LNCAP (cell line): ENCODE data around the gene KCNG2.

Experiments
- TF ChIP-seq, protein P1 (sequence below): fragments of 450-650 bp; IDR thresholded peaks from 2 replicates; pipeline ENCODE4 v1.5.1; 2017; ENCODE audit warnings: mild to moderate bottlenecking

Gene KCNG2

DNA sequence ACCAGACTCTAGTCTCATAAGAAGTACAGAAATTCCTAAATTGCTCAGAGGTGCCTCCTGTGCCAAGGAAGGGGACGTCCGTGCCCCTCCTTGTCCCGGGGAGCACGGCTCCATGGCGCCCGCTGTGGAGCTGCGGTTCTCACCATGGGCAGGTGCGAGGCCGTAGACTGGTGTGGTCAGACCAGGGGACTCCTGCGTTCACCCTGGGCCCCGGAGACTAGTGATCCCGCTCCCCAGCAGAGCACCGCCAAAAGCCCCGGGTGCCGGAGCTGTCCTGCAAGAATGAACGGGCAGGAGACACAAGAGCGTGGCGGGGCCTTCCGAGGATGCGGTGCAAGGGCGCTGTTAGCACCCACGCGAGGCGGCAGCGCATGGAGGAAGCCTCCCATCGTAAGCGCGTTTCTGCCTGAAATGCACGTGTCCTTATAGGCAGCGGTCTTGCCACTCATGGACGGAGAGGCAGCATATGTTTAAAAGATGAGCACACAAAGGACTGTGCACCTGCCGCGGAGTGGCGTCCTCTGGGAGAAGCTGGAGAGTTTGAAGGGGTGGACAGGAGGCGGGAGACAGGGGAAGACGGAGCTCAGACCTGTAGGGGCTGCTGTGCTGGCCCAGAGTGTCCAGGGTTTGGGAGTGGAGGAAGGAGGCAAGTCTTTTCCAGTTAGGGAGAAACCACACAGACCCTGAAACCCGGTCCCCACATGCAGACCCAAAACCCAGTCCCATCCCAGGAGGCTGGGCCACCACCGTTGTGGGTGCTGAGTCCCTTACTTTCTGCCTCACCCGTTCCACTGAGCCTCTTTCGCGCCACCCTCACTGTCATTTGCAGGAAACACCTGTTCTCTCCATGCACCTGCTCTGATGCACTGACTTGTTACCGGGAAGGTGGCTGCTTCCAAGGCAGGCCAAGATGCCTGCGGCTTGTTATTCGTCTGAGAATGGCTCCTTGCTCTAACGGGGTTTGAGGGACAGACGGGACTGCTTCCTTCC is 7.5 kb upstream of the KCNG2 start:
- TF ChIP-seq, protein P1, sequence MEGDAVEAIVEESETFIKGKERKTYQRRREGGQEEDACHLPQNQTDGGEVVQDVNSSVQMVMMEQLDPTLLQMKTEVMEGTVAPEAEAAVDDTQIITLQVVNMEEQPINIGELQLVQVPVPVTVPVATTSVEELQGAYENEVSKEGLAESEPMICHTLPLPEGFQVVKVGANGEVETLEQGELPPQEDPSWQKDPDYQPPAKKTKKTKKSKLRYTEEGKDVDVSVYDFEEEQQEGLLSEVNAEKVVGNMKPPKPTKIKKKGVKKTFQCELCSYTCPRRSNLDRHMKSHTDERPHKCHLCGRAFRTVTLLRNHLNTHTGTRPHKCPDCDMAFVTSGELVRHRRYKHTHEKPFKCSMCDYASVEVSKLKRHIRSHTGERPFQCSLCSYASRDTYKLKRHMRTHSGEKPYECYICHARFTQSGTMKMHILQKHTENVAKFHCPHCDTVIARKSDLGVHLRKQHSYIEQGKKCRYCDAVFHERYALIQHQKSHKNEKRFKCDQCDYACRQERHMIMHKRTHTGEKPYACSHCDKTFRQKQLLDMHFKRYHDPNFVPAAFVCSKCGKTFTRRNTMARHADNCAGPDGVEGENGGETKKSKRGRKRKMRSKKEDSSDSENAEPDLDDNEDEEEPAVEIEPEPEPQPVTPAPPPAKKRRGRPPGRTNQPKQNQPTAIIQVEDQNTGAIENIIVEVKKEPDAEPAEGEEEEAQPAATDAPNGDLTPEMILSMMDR: no peak

DNA sequence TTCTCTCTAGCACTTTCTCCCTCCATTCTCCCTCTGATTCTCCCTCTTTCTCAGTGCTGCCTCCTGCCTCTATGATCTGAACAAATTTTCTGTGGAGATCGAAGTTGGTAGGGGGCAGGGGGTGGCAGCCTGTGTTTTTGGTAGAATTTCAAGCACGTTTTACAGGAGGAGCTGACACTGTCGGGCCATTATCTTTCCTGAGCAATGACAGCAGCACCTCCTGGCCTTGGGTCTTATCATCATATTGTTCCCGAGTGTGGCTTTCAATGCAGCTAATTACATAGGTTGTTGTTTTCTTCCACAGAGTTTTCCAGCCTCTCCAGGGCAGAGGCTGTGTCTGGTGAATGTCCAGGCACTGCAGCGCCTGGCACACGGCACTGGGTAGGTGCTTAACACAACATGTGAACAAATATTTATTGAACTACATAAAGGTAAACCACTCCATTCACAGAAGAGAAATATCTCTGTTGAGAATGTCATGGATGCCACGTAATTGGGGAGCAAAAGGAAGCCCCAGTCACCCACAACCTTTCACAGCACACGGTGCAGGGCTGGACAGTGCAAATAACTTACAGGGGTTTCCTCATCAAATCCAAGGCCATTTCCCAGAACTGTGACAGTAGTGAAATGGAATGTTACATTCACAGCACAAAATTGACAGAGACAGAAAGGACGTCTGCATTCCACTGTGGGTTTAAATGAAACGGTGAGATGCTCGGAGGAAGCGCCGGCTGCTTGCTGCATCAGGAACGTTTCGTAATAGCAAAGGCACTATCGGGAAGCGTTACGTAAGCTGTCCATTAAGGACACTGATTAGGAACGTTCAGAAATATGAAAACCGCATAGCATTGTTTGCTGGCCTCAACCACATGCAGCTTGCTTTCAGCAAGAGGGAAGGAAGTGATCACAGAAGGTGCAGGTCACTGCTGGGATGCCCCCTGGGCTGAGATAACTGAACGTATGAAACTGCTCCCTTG is 6.5 kb upstream of the KCNG2 start:
- TF ChIP-seq, protein P1: no peak

DNA sequence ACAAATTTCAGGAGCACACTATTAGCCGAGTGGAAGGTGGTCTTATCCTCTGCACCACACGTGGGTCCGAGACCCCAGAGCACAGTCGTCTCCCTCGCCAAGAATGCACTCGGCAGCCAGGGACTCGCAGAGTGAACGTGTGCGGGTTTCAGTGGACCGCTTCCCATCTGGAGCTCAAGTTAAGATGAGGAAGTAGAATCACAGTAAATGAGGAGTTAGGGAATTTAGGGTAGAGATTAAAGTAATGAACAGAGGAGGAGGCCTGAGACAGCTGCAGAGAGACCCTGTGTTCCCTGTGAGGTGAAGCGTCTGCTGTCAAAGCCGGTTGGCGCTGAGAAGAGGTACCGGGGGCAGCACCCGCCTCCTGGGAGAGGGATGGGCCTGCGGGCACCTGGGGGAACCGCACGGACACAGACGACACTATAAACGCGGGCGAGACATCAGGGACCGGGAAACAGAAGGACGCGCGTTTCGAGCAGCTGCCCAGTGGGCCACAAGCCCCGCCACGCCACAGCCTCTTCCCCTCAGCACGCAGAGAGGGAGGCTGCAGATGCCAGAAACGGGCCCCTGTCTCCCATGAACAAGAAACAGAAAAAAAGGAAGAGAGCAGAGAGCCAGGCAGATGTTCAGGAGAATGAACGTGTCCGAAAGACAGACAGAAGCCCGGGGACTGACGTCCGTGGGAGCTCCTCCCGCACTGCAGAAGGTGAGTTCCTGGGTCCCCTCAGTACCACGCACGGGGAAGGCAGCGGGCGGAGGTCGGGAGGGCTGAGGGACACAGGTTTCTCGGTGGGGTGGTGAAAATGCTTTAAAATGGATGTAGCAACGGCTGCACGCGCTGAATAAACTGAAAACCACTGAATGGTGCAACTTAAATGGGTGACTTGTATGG is 5.4 kb upstream of the KCNG2 start:
- TF ChIP-seq, protein P1: no peak

DNA sequence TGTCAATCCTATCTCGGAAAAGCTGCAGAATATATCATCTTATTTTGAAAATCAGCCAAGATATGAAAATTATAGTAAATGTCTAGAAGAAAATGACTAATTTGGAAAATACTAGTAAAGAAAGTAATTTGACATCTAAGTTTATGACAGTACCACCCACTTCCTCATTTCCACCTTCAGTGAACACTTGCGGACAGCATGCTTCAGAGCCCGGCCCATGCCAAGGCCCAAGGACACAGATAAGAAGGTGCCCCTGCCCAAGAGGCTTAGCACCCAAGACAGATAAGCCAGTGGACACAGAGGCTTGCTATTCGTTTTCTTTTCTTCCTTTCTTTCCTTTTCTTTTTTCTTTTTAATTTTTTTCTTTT is 4.8 kb upstream of the KCNG2 start:
- TF ChIP-seq, protein P1: no peak

DNA sequence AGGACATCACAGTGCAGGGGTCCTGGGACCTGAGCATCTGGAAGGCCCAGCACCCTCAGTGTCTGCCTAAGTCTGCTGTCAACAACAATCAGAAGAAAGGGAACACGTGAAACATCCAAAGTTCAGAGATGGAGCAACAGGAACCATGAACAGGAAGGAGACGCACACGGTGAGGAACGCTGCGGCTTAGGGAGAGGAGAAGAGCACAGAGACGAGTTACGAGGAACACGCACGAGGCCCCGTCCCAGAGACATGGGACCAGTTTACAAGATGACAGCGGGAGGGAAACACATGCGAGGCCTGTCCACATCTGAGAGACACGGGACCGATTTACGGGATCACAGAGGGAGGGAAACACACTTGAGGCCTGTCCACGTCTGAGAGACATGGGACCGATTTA is 2.9 kb upstream of the KCNG2 start:
- TF ChIP-seq, protein P1: no peak

DNA sequence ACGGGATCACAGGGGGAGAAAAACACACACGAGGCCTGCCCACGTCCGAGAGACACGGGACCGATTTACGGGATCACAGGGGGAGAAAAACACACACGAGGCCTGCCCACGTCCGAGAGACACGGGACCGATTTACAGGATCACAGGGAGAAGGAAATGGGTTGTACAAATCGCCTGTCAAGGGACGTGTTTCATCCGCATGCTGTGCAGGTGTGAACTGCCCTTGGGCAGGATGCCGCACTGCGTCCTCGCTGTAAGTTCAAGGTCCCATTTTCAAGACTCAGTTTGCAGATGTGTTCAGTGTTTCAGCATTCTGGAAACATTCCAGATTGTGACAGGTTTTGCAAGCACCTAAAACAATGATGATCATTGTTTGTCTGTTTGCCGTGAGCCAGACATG is 2.3 kb upstream of the KCNG2 start:
- TF ChIP-seq, protein P1: no peak

DNA sequence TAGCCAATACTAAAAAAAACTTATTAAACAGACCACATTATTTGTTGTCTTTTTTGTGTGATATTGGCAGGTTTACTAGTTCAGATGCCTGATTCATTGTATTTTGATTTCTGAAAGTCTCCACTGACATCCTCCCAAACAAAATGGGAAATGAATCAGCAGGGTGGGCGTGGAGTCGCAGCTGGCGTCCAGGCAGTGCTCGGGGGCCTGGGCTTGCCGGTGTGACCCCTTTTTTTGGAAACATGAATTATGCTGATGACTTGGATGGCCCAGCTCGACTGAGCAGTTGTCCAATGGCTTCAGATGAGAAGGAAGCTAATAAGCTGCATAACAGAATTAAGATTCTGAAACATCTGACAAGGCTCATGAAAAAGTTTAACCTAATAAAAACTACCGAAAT is 1.7 kb upstream of the KCNG2 start:
- TF ChIP-seq, protein P1: no peak
